Measurements from ENCODE around the gene POLR3E. TPM values are rescaled to one million over a fixed set of nuclear protein-coding genes. Genes with fewer than 3 reads are reported as not detected.

The POLR3E gene
- total RNA-seq, 1 experiment from 2014 or later: 69.8 TPM

GRCh38 chr16:22358000-22358399 is 60.8 kb downstream of the POLR3E start:
- no TSS peak for BruUV-seq (replicated peaks)
- TF ChIP-seq EZH2 (IDR thresholded peaks at IDR 0.05; ENCODE audit: borderline replicate concordance, low read depth, low read length, poor library complexity, severe bottlenecking) (no peak), CTCF (conservative IDR thresholded peaks at IDR 0.05; ENCODE audit: low read depth, low read length) (no peak)
- Histone ChIP-seq H3K36me3 (ENCODE audit: insufficient read depth, low read length, poor library complexity, severe bottlenecking) (peaks cover 6% of the 10 kb centered on the region), H3K9me3 (ENCODE audit: low read depth, low read length, poor library complexity, severe bottlenecking) (no peaks in the 10 kb centered on the region), H3K27me3 (replicated peaks; ENCODE audit: insufficient read depth, low read depth, low read length, poor library complexity) (no peaks in the 10 kb centered on the region), H3K27ac (ENCODE audit: low read depth, low read length, poor library complexity, severe bottlenecking) (peak overlapping the region; percentile 3), H3K4me1 (ENCODE audit: insufficient read depth, low read length, poor library complexity, severe bottlenecking) (peaks cover 35% of the 10 kb centered on the region), H3K4me3 (ENCODE audit: low read depth, low read length, poor library complexity, severe bottlenecking) (no peak overlapping the region)
- ChIA-PET POLR2A (ENCODE audit: low non-redundant PET) (no interaction called here), CTCF (no interaction called here)
- intact Hi-C loops (cut with micrococcal nuclease; ENCODE audit: unreplicated experiment): no loop called here
- DNase-seq (ENCODE audit: low spot score): no peak

- Histone ChIP-seq H3K27ac (ENCODE audit: low read depth, low read length, poor library complexity, severe bottlenecking) (no peak overlapping the region), H3K4me3 (ENCODE audit: low read depth, low read length, poor library complexity, severe bottlenecking) (no peak overlapping the region), H3K27me3 (replicated peaks; ENCODE audit: insufficient read depth, low read depth, low read length, poor library complexity) (no peaks in the 10 kb centered on the region), H3K4me1 (ENCODE audit: insufficient read depth, low read length, poor library complexity, severe bottlenecking) (peaks cover 22% of the 10 kb centered on the region), H3K9me3 (ENCODE audit: low read depth, low read length, poor library complexity, severe bottlenecking) (no peaks in the 10 kb centered on the region), H3K36me3 (ENCODE audit: insufficient read depth, low read length, poor library complexity, severe bottlenecking) (peaks cover 22% of the 10 kb centered on the region)
- intact Hi-C loops (cut with micrococcal nuclease; ENCODE audit: unreplicated experiment): no loop called here
- POLR2A ChIA-PET (ENCODE audit: low non-redundant PET): interaction anchor here (0.7 kb wide), 1 partner anchor 259 kb away, joined by 4 read pairs; no protein-coding TSS in a partner anchor
- CTCF ChIA-PET: interaction anchor here (1.1 kb wide), 1 partner anchor 39 kb away, joined by 3 read pairs; no protein-coding TSS in a partner anchor
- TF ChIP-seq EZH2 (IDR thresholded peaks at IDR 0.05; ENCODE audit: borderline replicate concordance, low read depth, low read length, poor library complexity, severe bottlenecking): no peak
- TF ChIP-seq CTCF (conservative IDR thresholded peaks at IDR 0.05; ENCODE audit: low read depth, low read length): no peak
- no TSS peak for BruUV-seq (replicated peaks)
- no peak for DNase-seq (ENCODE audit: low spot score)
These were observed 62.5 kb downstream of the POLR3E start for GRCh38 chr16:22359679-22360078.

GRCh38 chr16:22360963-22361659 is 63.9 kb downstream of the POLR3E start:
- ChIA-PET CTCF (interaction anchor here (0.6 kb wide), 1 partner anchor 40 kb away, joined by 4 read pairs; no protein-coding TSS in a partner anchor), POLR2A (ENCODE audit: low non-redundant PET) (no interaction called here)
- intact Hi-C loops (cut with micrococcal nuclease; ENCODE audit: unreplicated experiment): no loop called here
- peaks cover 29% of the 10 kb centered on the region for H3K36me3 ChIP-seq (ENCODE audit: insufficient read depth, low read length, poor library complexity, severe bottlenecking)
- H3K4me1 ChIP-seq (ENCODE audit: insufficient read depth, low read length, poor library complexity, severe bottlenecking): peaks cover 16% of the 10 kb centered on the region
- no peaks in the 10 kb centered on the region for H3K9me3 ChIP-seq (ENCODE audit: low read depth, low read length, poor library complexity, severe bottlenecking)
- no TSS peak for BruUV-seq (replicated peaks)
- TF ChIP-seq CTCF (conservative IDR thresholded peaks at IDR 0.05; ENCODE audit: low read depth, low read length) (no peak), EZH2 (IDR thresholded peaks at IDR 0.05; ENCODE audit: borderline replicate concordance, low read depth, low read length, poor library complexity, severe bottlenecking) (no peak)
- peak overlapping the region; percentile 45 for H3K27ac ChIP-seq (ENCODE audit: low read depth, low read length, poor library complexity, severe bottlenecking)
- peak; percentile 35 for DNase-seq (ENCODE audit: low spot score)
- H3K27me3 ChIP-seq (replicated peaks; ENCODE audit: insufficient read depth, low read depth, low read length, poor library complexity): no peaks in the 10 kb centered on the region
- no peak overlapping the region for H3K4me3 ChIP-seq (ENCODE audit: low read depth, low read length, poor library complexity, severe bottlenecking)

Measured in A673 (cell line).